Vagina (tissue), 2 donors: ENCODE measurements around the gene FAM163A.

Experiments used
- CTCF ChIP-seq, 3 experiments: fragments of 450-650 bp in 2 of 3; fragments of 200-600 bp in 1 of 3; sonication (generic) in 1 of 3; IDR thresholded peaks; one replicate each; pipeline ENCODE4 v1.5.1; 2017 to 2019; ENCODE audit warnings: antibody characterized with exemption in 3 of 3, mild to moderate bottlenecking in 2 of 3, moderate library complexity in 2 of 3
- POLR2AphosphoS5 ChIP-seq, 2 donors: sonication (generic); formaldehyde crosslinking; IDR thresholded peaks; one replicate each; pipeline ENCODE4 v1.9.0; 2017; ENCODE audit warnings: antibody characterized with exemption in 2 of 2, mild to moderate bottlenecking in 2 of 2, low read depth in 1 of 2; ENCODE audit not compliant: insufficient read depth in 1 of 2

DNA sequence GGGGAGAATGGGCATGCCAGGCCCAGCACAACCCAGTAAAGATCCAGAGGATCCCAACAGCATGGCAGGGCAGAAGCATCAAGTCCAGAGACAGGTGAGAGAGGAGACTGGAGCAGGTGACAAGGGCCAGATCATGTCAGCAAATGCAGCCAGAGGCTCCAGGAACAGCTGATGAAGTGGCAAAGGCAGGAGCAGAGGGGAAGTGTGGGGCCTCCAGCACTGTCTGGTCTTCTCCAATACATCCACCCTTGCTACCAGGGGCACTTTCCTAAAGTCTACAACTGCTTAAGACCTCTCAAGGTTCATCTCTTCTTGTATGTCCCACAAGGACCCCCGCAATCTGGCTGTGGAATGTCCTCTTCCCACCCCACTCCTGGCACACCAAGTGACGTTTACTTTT, 17.4 kb downstream of the FAM163A start:
- TF ChIP-seq CTCF (IDR thresholded peaks at IDR 0.05) (no peak), POLR2AphosphoS5 (IDR thresholded peaks at IDR 0.05; ENCODE audit: insufficient read depth in 1 of 2, low read depth in 1 of 2) (no peak)
